AG08396 (cell line): ENCODE data around the gene OR52I2.

Experiments used
- DNase-seq: peaks from one replicate; pipeline ENCODE4 v3.0.0; 2012; ENCODE audit warnings: low spot score, mixed read lengths

Gene OR52I2

DNA sequence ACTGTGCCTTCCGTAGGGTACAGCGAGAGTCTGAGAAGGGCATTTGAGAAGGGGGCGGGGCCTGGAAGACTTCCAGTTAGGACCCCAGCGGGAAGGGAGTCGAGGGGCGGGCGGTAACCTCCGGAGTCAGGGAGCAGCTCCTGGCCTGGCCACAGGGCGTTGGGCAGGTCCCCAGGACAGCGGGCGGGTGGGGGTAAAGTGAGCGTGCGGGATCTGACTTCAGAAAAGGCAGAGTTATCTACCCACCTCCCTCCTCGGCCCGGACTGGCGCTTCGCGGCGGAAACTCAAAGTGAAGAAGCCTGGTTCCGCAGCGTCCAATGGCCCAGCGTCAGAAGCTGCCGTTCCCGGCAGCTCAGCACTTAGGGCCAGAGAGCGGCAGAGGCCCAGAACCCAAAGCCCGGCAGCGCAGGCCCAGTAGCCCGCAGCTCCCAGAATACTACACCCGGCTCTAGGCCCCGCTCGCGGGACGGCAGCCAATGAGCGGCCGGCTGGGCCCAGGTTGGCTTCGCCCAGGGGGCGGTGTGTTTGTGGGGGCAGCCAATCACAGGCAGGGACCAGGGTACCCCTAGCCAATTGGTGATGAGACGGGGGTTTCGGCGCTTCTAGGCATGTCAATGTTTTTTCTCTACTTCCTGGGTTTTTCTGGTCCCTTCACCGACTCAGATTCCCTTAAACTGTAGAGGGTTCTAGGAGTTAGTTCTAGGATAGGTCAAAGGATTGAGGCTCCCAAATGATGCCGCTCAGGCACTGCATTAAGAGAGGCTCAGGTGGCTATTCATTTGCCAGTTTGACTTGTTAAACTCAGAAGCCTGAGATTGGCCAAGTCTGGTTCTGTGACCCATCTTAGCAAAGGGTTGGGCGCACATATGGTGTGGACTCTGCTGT is 26.5 kb downstream of the OR52I2 start, which contains the start of gene TRIM68:
TSS of gene TRIM68 (minus strand) at position 451 of the 886 bp plus-strand sequence. CDS start 2,727 bp downstream, outside the sequence.
- DNase-seq, result peak; percentile 99

DNA sequence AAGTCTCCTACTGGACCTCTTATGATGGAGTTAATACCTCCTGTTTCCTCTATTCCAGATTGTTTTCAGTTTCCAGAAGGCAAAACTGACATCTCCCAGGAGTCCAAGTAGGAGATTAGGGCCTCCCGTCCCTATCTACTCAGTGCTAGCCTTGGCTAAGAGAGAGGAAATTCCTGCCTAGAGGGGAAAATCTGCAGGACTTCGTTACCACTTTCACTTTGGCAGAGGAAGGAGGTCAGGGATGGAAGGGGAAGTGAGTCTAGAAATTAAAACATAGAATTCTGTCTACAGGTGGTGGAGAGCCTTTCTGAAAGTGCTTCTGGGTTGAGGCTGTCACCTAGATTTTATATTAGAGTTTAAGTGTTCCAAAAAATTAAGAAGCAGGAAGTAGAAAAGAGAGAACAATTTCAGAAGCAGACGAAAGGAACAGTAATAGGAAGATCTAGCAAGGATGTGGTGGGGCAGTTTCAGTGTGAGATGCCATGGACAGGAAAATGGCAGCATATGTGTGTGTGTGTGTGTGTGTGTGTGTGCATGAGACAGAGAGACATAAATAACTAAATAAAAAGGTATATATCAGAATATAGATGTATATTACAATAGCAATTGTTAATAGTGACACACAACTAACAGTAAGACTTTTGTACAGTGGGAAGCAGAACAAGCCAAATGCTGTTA is 28.9 kb downstream of the OR52I2 start:
- no peak for DNase-seq

DNA sequence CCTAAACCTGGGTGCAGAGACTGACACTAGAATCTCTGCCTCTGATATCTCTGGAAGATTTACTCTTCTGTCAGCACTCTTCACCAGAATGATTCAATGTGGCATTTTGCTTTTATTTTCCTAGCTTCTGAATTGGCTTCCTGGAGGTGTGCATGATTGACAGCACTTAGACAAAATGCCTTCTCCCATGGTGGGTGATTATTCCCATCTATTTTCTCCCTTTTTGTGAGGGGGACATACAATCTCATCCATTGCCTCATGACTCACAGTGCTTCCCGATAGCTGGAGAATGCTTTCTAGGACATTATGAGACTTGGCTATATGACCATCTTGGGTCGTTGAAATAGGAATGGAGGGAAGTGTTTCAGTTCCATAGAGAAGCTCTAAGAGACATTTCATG is 30.4 kb downstream of the OR52I2 start:
- DNase-seq, result no peak

DNA sequence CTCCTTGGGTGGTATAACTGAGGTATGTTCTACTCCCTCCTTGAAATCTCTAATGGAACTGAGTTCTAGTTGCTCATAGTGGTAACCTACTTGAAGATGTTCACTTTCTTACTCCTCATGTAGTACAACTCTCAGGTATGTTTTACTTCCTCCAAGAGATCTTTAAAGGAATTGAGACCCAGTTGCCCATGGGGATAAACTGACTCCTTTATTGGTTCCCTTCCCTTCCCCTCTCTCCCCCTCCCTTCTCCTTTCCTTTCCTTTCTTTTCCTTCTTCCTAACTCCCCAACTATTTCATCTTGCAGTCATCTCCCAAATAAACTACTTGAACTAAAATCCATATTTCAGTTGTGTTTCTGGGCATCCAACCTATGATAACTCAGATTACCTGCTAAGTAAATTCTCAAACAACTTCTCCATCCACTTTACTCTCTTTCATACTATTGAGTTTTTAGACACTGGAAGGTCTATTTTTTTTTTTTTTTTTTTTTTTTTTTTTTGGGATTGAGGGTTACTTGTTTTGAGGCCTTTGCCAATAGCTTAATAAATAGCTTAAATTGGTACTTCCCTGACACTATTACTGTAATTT is 34.4 kb downstream of the OR52I2 start:
- no peak for DNase-seq

DNA sequence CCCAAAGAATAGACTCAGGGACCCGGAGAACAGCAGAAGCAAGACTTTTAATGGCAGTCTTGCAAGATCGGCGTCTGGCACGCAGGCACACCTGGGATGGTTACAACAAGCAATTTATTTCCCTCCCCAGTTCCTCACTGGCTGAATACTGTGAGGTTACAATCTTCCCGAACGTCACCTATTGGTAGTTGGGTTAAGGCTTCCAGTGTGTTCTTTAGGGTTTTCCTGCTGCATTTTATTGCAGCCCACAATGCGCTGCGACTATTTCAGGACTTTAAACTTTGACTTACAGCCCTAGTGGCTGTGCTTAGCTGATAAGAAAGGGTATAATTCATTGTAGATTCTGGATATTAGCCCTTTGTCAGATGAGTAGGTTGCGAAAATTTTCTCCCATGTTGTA is 38.0 kb downstream of the OR52I2 start:
- DNase-seq, result no peak

DNA sequence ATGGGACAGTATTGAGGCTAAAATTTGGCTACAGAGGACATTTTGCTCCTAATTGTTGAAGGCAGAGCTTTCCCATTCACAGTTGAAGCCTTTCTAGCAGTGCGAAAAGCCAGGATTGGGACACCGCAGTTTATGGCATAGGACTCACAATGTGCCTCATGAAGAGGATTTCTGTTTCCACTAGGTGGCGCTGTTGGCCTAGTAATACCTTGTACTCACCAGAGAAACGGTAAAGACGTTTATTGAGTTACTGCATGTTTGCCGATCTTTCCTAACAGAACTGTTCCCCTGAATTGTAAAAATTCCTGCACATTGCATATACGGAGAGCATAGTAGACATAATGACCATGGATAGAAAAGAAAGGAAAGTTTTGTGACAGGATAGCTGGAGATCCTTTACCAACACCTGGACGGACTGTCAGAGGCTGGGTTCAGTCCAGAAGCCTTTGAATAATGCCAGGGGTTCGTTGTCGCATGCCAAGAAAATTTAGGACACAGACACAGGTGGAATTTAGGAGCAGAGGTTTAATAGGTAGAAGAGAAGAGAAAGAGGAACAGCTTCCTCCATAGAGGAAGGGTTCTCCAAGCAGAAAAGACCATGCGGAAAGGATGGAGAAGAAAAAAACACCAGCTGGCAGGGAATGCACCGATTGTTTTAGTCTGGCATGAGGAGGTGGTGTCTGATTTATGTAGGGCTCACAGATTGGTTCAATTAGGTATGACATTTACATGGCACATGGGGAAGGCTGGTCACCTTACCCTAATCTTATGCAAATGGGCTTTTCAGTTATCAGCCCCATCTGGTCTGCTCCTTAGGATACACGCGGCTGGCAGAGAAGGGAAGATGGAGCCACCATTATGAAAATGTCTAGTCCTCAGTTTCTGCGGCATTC is 44.9 kb downstream of the OR52I2 start:
- peak; percentile 44 for DNase-seq

DNA sequence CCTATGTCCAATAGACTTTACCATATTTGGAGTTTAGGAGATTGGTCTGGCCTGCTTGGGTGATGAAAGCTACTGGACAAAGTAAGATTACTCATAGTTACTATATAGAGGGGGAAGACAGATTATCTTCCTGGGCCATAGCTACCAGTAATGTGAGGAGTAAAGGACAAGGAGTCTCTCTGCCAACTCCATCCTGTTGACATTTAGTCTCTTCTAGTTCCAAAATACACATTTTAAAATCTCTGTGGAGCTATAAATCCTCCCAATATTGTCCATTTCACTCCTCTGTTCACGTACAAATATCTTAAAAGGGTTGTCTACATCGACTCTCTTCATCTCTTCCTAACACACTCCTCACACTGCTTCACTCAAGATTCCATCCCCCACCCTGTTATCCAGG is 54.6 kb downstream of the OR52I2 start:
- DNase-seq, result no peak

DNA sequence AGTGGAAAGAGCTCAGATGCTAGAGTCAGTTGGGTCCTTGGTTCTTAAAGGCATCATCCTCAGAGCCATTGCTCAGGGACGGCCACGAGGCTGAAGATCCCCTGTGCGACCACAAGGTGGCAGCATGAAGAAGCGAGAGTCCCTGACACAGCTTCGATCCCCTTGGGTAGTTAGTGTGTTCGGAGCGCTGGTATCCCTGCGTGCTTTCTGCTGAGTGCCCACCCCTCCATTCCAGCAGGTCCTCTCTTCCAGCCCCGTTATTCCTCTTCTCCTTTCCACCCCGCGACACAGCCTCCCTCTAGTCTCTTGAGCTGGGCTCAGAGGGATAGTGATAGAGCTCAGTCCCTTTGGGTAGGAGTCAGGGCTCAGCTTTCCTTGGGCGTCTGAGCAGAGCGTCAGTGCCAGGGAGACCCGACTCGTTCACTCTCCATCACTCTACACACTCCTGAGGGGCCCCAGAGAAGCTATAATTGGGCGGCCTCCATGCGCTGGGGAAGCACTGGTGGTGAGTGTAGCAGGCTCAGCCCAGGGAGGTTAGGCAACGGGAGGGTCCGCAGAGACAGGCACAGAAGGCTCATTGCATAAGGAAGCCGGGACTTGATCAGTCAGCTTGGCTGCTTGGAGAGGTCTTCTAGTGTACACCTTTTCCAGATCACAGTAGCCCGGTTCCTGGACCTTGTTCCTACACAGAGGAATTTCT is 55.6 kb downstream of the OR52I2 start, which contains the start of gene OR51D1:
TSS of gene OR51D1 (plus strand) at position 516 of the 700 bp plus-strand sequence. CDS start 2,314 bp downstream, outside the sequence.
- DNase-seq, result peak; percentile 84

DNA sequence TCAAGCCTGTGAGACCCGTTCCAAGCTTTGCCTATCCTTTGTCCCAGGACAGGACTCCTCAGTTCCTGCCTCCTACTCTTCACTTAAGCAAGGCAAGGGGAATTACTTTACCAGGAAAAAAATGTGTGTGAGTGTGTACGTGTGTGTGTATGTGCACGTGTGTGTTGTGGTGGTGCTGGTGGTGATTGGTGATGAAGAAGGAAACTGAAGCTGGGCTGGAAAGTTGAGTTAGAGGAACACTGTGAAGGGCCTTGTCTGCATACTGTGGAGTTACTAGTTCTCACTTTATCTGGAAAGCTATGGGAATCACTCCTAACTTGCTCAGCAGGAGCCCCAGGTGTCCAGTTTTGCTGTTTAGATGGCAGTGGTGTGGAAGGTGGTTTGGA is 56.1 kb downstream of the OR52I2 start:
- DNase-seq, result no peak

DNA sequence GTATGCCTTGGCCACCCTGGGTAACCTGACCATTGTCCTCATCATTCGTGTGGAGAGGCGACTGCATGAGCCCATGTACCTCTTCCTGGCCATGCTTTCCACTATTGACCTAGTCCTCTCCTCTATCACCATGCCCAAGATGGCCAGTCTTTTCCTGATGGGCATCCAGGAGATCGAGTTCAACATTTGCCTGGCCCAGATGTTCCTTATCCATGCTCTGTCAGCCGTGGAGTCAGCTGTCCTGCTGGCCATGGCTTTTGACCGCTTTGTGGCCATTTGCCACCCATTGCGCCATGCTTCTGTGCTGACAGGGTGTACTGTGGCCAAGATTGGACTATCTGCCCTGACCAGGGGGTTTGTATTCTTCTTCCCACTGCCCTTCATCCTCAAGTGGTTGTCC is 58.4 kb downstream of the OR52I2 start:
- DNase-seq, result no peak

DNA sequence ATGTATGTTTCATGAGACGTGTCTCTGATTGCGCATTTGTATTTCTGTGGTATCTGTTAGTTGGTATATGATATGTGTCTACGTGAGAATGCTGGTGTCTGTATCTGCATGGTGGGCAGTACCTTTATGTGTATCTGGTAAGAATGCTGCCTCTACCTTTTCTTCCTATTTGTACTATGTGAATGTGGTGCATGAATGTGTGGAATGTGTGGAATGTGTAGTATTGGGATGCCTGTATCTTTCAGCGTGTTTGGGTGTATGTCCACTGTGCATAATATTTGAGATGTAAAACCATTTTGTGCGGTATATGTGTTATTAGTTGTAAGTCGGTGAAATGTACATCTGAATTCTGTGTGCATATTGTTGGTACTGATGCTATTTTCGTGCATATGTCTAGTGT is 60.0 kb downstream of the OR52I2 start:
- no peak for DNase-seq

DNA sequence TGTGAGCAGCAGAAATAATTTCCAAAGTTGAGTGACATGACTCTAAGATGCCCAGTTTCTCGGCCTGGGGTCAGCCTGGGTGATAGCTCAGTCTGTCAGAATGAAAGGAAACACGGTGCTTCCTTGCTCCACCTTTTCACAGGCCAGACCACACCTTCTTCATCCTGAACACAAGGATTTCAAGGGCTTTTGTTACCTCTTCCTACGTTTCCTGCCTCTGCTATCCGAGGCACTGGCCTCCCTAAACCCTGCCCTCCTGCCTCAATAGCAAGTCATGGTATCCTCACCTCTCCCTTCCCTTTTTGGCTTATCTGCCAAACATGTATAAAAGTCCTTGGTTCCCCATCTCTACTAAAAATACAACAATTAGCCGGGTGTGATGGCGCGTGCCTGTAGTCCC is 60.5 kb downstream of the OR52I2 start:
- no peak for DNase-seq
